Stomach (tissue), 9 donors: Measurements from ENCODE around the gene SGMS1. TPM values are rescaled to one million over a fixed set of nuclear protein-coding genes. Genes with fewer than 3 reads are reported as not detected.

Experiments used
- DNase-seq, 2 donors: peaks; one replicate each; pipeline versions ENCODE4 v3.0.0 to v3.0.0-alpha.2; 2013 to 2019
- H3K27ac ChIP-seq, 5 donors: fragments of 200-600 bp in 4 of 5; sonication (generic) in 4 of 5; one replicate each; pipeline ENCODE4 v1.5.1; 2013 to 2019; ENCODE audit warnings: mild to moderate bottlenecking in 1 of 5, moderate library complexity in 1 of 5
- H3K27me3 ChIP-seq, 3 donors: fragments of 200-600 bp; sonication (generic); one replicate each; pipeline ENCODE4 v1.5.1; 2017 to 2019; ENCODE audit warnings: mixed run types in 1 of 3
- H3K36me3 ChIP-seq, 4 donors: fragments of 200-600 bp; sonication (generic); 1 replicate in 3 of 4; 2 replicates in 1 of 4; pipeline ENCODE4 v1.5.1; 2016 to 2019
- H3K4me1 ChIP-seq, 4 donors: fragments of 200-600 bp; sonication (generic); one replicate each; pipeline ENCODE4 v1.5.1; 2016 to 2019
- H3K4me3 ChIP-seq, 4 donors: fragments of 200-600 bp; sonication (generic) in 3 of 4; one replicate each; pipeline ENCODE4 v1.5.1; 2016 to 2019; ENCODE audit warnings: mild to moderate bottlenecking in 1 of 4
- H3K9me3 ChIP-seq, 4 donors: fragments of 200-600 bp; sonication (generic); one replicate each; pipeline ENCODE4 v1.5.1; 2016 to 2019
- CTCF ChIP-seq, 7 experiments: fragments of 450-650 bp in 4 of 7; fragments of 200-600 bp in 3 of 7; sonication (generic) in 3 of 7; IDR thresholded peaks; one replicate each; pipeline ENCODE4 v1.5.1; 2016 to 2019; ENCODE audit warnings: antibody characterized with exemption in 7 of 7, control low read depth in 2 of 7, mild to moderate bottlenecking in 1 of 7
- EP300 ChIP-seq: sonication (generic); formaldehyde crosslinking; IDR thresholded peaks from one replicate; pipeline ENCODE4 v1.6.1; 2017; ENCODE audit warnings: antibody characterized with exemption
- POLR2A ChIP-seq, 4 donors: fragments of 450-650 bp; IDR thresholded peaks; one replicate each; pipeline ENCODE4 v1.6.1; 2016; ENCODE audit warnings: antibody characterized with exemption in 4 of 4, control low read depth in 2 of 4, mild to moderate bottlenecking in 1 of 4, moderate library complexity in 1 of 4
- POLR2AphosphoS5 ChIP-seq, 3 donors: sonication (generic); formaldehyde crosslinking; IDR thresholded peaks; one replicate each; pipeline ENCODE4 v1.6.1; 2016; ENCODE audit warnings: antibody characterized with exemption in 3 of 3
- WGBS, 5 donors: extraction: QIAGEN DNeasy Blood & Tissue Kit in 3 of 5; methylation state at CpG; one replicate each; pipeline versions ENCODE4 v1.1.5 to v1.1.7; 2013 to 2018; 5-methylcytosine and 5-hydroxymethylcytosine counted together
- intact Hi-C: fragments of 100-400 bp; cut with DNase I; formaldehyde crosslinking; loops from one replicate; pipeline ENCODE4 v1.15.1; 2023; ENCODE audit warnings: low total_unique reads
- polyA plus RNA-seq, 3 donors: library from polyadenylated mRNA; stranded (reverse); fragments of 200-250 nt; gene quantifications; one replicate each; pipeline ENCODE4 v1.2.3, GENCODE V29; 2013
- total RNA-seq, 5 donors: library from RNA; depleted of rRNA; stranded (reverse); fragments of >200 nt; gene quantifications; one replicate each; pipeline versions ENCODE4 v1.1.0 to v1.2.3, GENCODE V29; 2014 to 2016
- donor health status: healthy with polysubstance abuse.
- donor health status: Bipolar disorder and iron deficiency.
- donor health status: healthy.

The SGMS1 gene
- total and polyA plus RNA-seq, 8 donors = 6.2 to 229 (median 49.6) TPM

GRCh38 chr10:50621968-50622705 is 1.6 kb downstream of the SGMS1 start:
- intact Hi-C loops = no loop called here
- WGBS, 5 donors = 0 to 1% (median 0%) methylated on average over 20 to 21 of the region's 21 CpGs

GRCh38 chr10:50620899-50621298 is 2.9 kb downstream of the SGMS1 start:
- DNase-seq = no peak
- peaks cover 20 to 53% (median 38%) of the 10 kb centered on the region in 4 donors for H3K4me1 ChIP-seq
- H3K36me3 ChIP-seq = no peaks in the 10 kb centered on the region
- no peak overlapping the region for H3K27ac ChIP-seq
- no peak overlapping the region for H3K4me3 ChIP-seq
- 51 to 73% (median 61%) methylated on average over 7 of the region's 7 CpGs for WGBS, 5 donors
- no peaks in the 10 kb centered on the region for H3K9me3 ChIP-seq
- intact Hi-C loops = no loop called here
- TF ChIP-seq EP300 (no peak), CTCF (IDR thresholded peaks at IDR 0.05) (no peak), POLR2A (IDR thresholded peaks at IDR 0.05) (no peak), POLR2AphosphoS5 (IDR thresholded peaks at IDR 0.05) (no peak)
- no peaks in the 10 kb centered on the region for H3K27me3 ChIP-seq

More at GRCh38 chr10:50621968-50622705, 1.6 kb downstream of the SGMS1 start:
- Histone ChIP-seq H3K36me3 (no peaks in the 10 kb centered on the region), H3K4me3 (peak overlapping the region; percentile 80 to 95 (median 90)), H3K27ac (peak overlapping the region; percentile 98 to 100 (median 99)), H3K9me3 (no peaks in the 10 kb centered on the region), H3K27me3 (no peaks in the 10 kb centered on the region), H3K4me1 (peaks cover 20 to 55% (median 40%) of the 10 kb centered on the region in 4 donors)
- TF ChIP-seq POLR2AphosphoS5 (IDR thresholded peaks at IDR 0.05) (peak in 2 of 3 donors; percentile 53 to 81), CTCF (IDR thresholded peaks at IDR 0.05) (peak in 1 of 7 experiments; percentile 19), POLR2A (IDR thresholded peaks at IDR 0.05) (no peak)
- DNase-seq = peak; percentile 90 to 95

GRCh38 chr10:50619882-50620281 is 3.9 kb downstream of the SGMS1 start:
- Histone ChIP-seq H3K27me3 (no peaks in the 10 kb centered on the region), H3K27ac (no peak overlapping the region), H3K4me3 (no peak overlapping the region), H3K9me3 (no peaks in the 10 kb centered on the region), H3K36me3 (no peaks in the 10 kb centered on the region), H3K4me1 (peaks cover 20 to 53% (median 35%) of the 10 kb centered on the region in 4 donors)
- no peak for DNase-seq
- 76 to 94% (median 88%) methylated on average over 2 of the region's 2 CpGs for WGBS, 5 donors
- TF ChIP-seq POLR2AphosphoS5 (IDR thresholded peaks at IDR 0.05) (no peak), POLR2A (IDR thresholded peaks at IDR 0.05) (no peak)
- intact Hi-C loops = loop anchor here (10.0 kb wide), 1 partner anchor 65 kb away; no protein-coding TSS in a partner anchor

- Histone ChIP-seq H3K27ac (no peak overlapping the region), H3K9me3 (no peaks in the 10 kb centered on the region), H3K27me3 (no peaks in the 10 kb centered on the region), H3K36me3 (no peaks in the 10 kb centered on the region), H3K4me3 (no peak overlapping the region), H3K4me1 (peaks cover 23 to 60% (median 42%) of the 10 kb centered on the region in 4 donors)
- intact Hi-C loops = loop anchor here (10.0 kb wide), 1 partner anchor 64 kb away; no protein-coding TSS in a partner anchor
- DNase-seq = no peak
- 81 to 88% (median 83%) methylated on average over 1 of the region's 1 CpG for WGBS, 5 donors
- no peak for TF ChIP-seq POLR2AphosphoS5 (IDR thresholded peaks at IDR 0.05)
Measured at GRCh38 chr10:50619166-50619565, 4.6 kb downstream of the SGMS1 start.

GRCh38 chr10:50618624-50619023 is 5.1 kb downstream of the SGMS1 start:
- no peak for DNase-seq
- Histone ChIP-seq H3K27ac (no peak overlapping the region), H3K4me3 (no peak overlapping the region), H3K4me1 (peaks cover 20 to 66% (median 44%) of the 10 kb centered on the region in 4 donors), H3K36me3 (no peaks in the 10 kb centered on the region), H3K9me3 (no peaks in the 10 kb centered on the region), H3K27me3 (no peaks in the 10 kb centered on the region)
- WGBS, 5 donors = 76 to 79% (median 78%) methylated on average over 3 of the region's 3 CpGs
- intact Hi-C loops = loop anchor here (10.0 kb wide), 1 partner anchor 64 kb away; no protein-coding TSS in a partner anchor
- TF ChIP-seq POLR2A (IDR thresholded peaks at IDR 0.05) = no peak
- TF ChIP-seq CTCF (IDR thresholded peaks at IDR 0.05) = no peak
- TF ChIP-seq POLR2AphosphoS5 (IDR thresholded peaks at IDR 0.05) = no peak
- no peak for TF ChIP-seq EP300
